Stomach (tissue), 4 donors: ENCODE data around the gene AGAP2.

Experiments
- CTCF ChIP-seq, 7 experiments: fragments of 450-650 bp in 4 of 7; fragments of 200-600 bp in 3 of 7; sonication (generic) in 3 of 7; IDR thresholded peaks; one replicate each; pipeline ENCODE4 v1.5.1; 2016 to 2019; ENCODE audit warnings: antibody characterized with exemption in 7 of 7, control low read depth in 2 of 7, mild to moderate bottlenecking in 1 of 7
- EP300 ChIP-seq: sonication (generic); formaldehyde crosslinking; IDR thresholded peaks from one replicate; pipeline ENCODE4 v1.6.1; 2017; ENCODE audit warnings: antibody characterized with exemption
- POLR2A ChIP-seq, 4 donors: fragments of 450-650 bp; IDR thresholded peaks; one replicate each; pipeline ENCODE4 v1.6.1; 2016; ENCODE audit warnings: antibody characterized with exemption in 4 of 4, control low read depth in 2 of 4, mild to moderate bottlenecking in 1 of 4, moderate library complexity in 1 of 4
- POLR2AphosphoS5 ChIP-seq, 3 donors: sonication (generic); formaldehyde crosslinking; IDR thresholded peaks; one replicate each; pipeline ENCODE4 v1.6.1; 2016; ENCODE audit warnings: antibody characterized with exemption in 3 of 3

DNA sequence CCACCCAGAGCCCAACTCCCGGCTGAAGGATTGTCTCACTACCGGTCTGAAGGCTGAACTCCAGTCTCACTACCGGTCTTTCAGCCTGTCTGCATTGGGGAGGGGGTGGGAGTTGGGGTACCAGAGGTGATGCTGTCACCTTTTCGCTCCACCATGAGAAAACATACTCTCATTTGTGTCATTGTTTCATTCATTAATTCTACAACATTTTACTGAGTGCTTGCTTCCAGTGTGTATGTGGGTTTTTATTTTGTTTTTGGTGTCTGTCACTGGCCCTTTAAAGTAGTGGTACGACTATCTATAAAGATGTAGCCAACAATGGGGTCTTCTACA lies 14.1 kb upstream of the AGAP2 start:
- TF ChIP-seq CTCF (IDR thresholded peaks at IDR 0.05) (no peak), POLR2A (IDR thresholded peaks at IDR 0.05) (no peak), POLR2AphosphoS5 (IDR thresholded peaks at IDR 0.05) (no peak), EP300 (no peak)
